ENCODE results near the gene STRADA.

- TF ChIP-seq GATA3 (IDR thresholded peaks at IDR 0.05; ENCODE audit: low read depth, low read length) (no peak), GATA2 (IDR thresholded peaks at IDR 0.05; ENCODE audit: low read depth, low read length) (no peak)
Observed at GRCh38 chr17:63653050-63653449, 88.5 kb downstream of the STRADA start.

Measured in SH-SY5Y (cell line).